Common myeloid progenitor, CD34-positive (primary cell): ENCODE measurements around the gene IQCN.
"Not testable (repeated sequence)": the region's sequence is repeated elsewhere in the genome, so short reads cannot be mapped to it uniquely, and the experiment has no call there.

Experiments used
- CTCF ChIA-PET: fragments of 350-600 bp; sonication (Branson Sonifier 250); formaldehyde crosslinking; loops from one replicate; lab custom pipeline; 2021; ENCODE audit warnings: antibody characterized with exemption; lab: Charles Lee
- POLR2A ChIA-PET: fragments of 350-600 bp; sonication (Branson Sonifier 250); formaldehyde crosslinking; loops from one replicate; lab custom pipeline; 2021; ENCODE audit warnings: antibody characterized with exemption; lab: Charles Lee
- DNase-seq, 3 donors: peaks; one replicate each; pipeline versions ENCODE4 v3.0.0 to v3.0.0-alpha.2; 2013
- H3K27ac ChIP-seq, 2 experiments: 1 replicate in 1 of 2; 2 replicates in 1 of 2; pipeline ENCODE4 v1.7.0; 2013; ENCODE audit warnings: inconsistent platforms in 2 of 2, low read length in 2 of 2, mild to moderate bottlenecking in 2 of 2, low read depth in 1 of 2, moderate library complexity in 1 of 2; ENCODE audit not compliant: severe bottlenecking in 2 of 2, insufficient read depth in 1 of 2, poor library complexity in 1 of 2
- H3K27me3 ChIP-seq, 5 experiments: replicated peaks in 2 of 5; 1 replicate in 3 of 5; 2 replicates in 2 of 5; pipeline versions ENCODE4 v1.6.1 to v1.7.0; 2013; ENCODE audit warnings: low read length in 4 of 5, mild to moderate bottlenecking in 2 of 5, moderate library complexity in 2 of 5, inconsistent platforms in 1 of 5; ENCODE audit not compliant: insufficient read depth in 5 of 5, control insufficient read depth in 4 of 5
- H3K36me3 ChIP-seq, 4 experiments: 1 replicate in 2 of 4; 2 replicates in 2 of 4; pipeline versions ENCODE4 v1.6.1 to v1.7.0; 2013; ENCODE audit warnings: low read length in 3 of 4, control low read depth in 1 of 4, mild to moderate bottlenecking in 1 of 4; ENCODE audit not compliant: control insufficient read depth in 4 of 4, insufficient read depth in 4 of 4
- H3K4me1 ChIP-seq, 4 experiments: 1 replicate in 3 of 4; 2 replicates in 1 of 4; pipeline versions ENCODE4 v1.6.1 to v1.7.1; 2013; ENCODE audit warnings: low read length in 3 of 4, mild to moderate bottlenecking in 3 of 4, control low read depth in 1 of 4, inconsistent platforms in 1 of 4, moderate library complexity in 1 of 4; ENCODE audit not compliant: control insufficient read depth in 4 of 4, insufficient read depth in 4 of 4; ENCODE audit errors: control extremely low read depth in 1 of 4
- H3K4me3 ChIP-seq, 7 experiments: 1 replicate in 4 of 7; 2 replicates in 3 of 7; pipeline versions ENCODE4 v1.5.1 to v1.7.0; 2013; ENCODE audit warnings: mild to moderate bottlenecking in 7 of 7, low read length in 6 of 7, moderate library complexity in 6 of 7, inconsistent platforms in 2 of 7, low read depth in 2 of 7, control low read depth in 1 of 7; ENCODE audit not compliant: insufficient read depth in 4 of 7, control insufficient read depth in 1 of 7; ENCODE audit errors: extremely low read depth in 1 of 7
- H3K9me3 ChIP-seq, 5 experiments: 1 replicate in 4 of 5; 2 replicates in 1 of 5; pipeline versions ENCODE4 v1.6.1 to v1.7.1; 2013; ENCODE audit warnings: low read length in 4 of 5, mild to moderate bottlenecking in 2 of 5, inconsistent platforms in 1 of 5, low read depth in 1 of 5, moderate library complexity in 1 of 5; ENCODE audit not compliant: control insufficient read depth in 4 of 5, insufficient read depth in 2 of 5; ENCODE audit errors: control extremely low read depth in 1 of 5
- WGBS: methylation state at CpG from one replicate; pipeline ENCODE4 v1.1.5; 2013; ENCODE audit not compliant: insufficient coverage; 5-methylcytosine and 5-hydroxymethylcytosine counted together

IQCN gene

GRCh38 chr19:18214779-18215433 lies 59.3 kb downstream of the IQCN start:
- Histone ChIP-seq H3K9me3 (no peaks in the 10 kb centered on the region), H3K4me3 (no peak overlapping the region), H3K27ac (no peak overlapping the region), H3K36me3 (no peaks in the 10 kb centered on the region), H3K4me1 (no peaks in the 10 kb centered on the region), H3K27me3 (peaks cover 0 to 9% (median 5%) of the 10 kb centered on the region in 5 experiments)
- CTCF ChIA-PET = interaction anchor here (0.6 to 1.3 kb wide), 5 partner anchors 10 to 609 kb away, joined by 3 to 5 read pairs (median 3); no protein-coding TSS in a partner anchor
- POLR2A ChIA-PET = no interaction called here
- 61% methylated on average over 3 of the region's 7 CpGs for WGBS
- peak in 1 of 3 donors; percentile 59 for DNase-seq

DNA sequence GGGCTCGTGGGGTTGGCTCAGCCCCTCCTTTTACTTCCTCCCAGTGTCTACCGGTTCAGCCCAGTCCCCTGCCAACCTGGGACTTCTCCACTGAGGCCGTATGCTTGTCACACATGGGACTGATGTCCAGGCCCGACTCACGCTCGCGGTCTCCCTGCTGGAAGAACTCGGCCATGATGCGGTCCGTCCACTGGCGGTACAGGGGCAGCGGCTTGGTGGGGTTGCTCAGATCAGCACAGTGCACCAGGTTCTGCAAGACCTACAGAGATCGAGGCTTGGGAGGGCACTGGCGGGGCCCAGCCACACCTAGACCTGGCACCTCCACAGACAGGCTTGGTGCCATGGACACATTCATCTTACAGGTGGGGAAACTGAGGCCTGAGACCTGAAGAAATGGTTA lies 62.6 kb downstream of the IQCN start:
- no peaks in the 10 kb centered on the region for H3K9me3 ChIP-seq
- peaks cover 0 to 7% (median 2%) of the 10 kb centered on the region in 5 experiments for H3K27me3 ChIP-seq
- no peaks in the 10 kb centered on the region for H3K36me3 ChIP-seq
- no peak overlapping the region for H3K4me3 ChIP-seq
- DNase-seq = no peak
- 83% methylated on average over 13 of the region's 14 CpGs for WGBS
- peaks cover 0 to 1% (median 0%) of the 10 kb centered on the region in 4 experiments for H3K4me1 ChIP-seq
- H3K27ac ChIP-seq = no peak overlapping the region
- POLR2A ChIA-PET = no interaction called here
- CTCF ChIA-PET = interaction anchor here (1.0 to 1.9 kb wide), 3 partner anchors 20 to 42 kb away, joined by 4 to 8 read pairs (median 5); no protein-coding TSS in a partner anchor

GRCh38 chr19:18209912-18210311 lies 64.3 kb downstream of the IQCN start:
- POLR2A ChIA-PET = interaction anchor here (0.7 kb wide), 1 partner anchor 147 kb away, joined by 5 read pairs; no protein-coding TSS in a partner anchor
- peaks cover 0 to 12% (median 10%) of the 10 kb centered on the region in 4 experiments for H3K4me1 ChIP-seq

GRCh38 chr19:18208098-18208951 lies 65.9 kb downstream of the IQCN start:
- POLR2A ChIA-PET = interaction anchor here (0.6 kb wide), 2 partner anchors 102 to 105 kb away, joined by 3 read pairs; no protein-coding TSS in a partner anchor
- Histone ChIP-seq H3K27ac (no peak overlapping the region), H3K9me3 (no peaks in the 10 kb centered on the region), H3K4me3 (no peak overlapping the region), H3K4me1 (peaks cover 0 to 22% (median 20%) of the 10 kb centered on the region in 4 experiments), H3K27me3 (peaks cover 0 to 7% (median 2%) of the 10 kb centered on the region in 5 experiments), H3K36me3 (no peaks in the 10 kb centered on the region)
- CTCF ChIA-PET = interaction anchor here (0.8 to 7.1 kb wide), 9 partner anchors 11 to 71 kb away, joined by 3 to 139 read pairs (median 4); a partner anchor contains a TSS
- 24% methylated on average over 17 of the region's 32 CpGs for WGBS
- DNase-seq = peak in 2 of 3 donors; percentile 52 to 57

More at GRCh38 chr19:18209912-18210311, 64.3 kb downstream of the IQCN start:
- 87% methylated on average over 2 of the region's 5 CpGs for WGBS
- CTCF ChIA-PET = interaction anchor here (0.7 to 7.1 kb wide), 10 partner anchors 10 to 71 kb away, joined by 3 to 139 read pairs (median 4); a partner anchor contains a TSS
- H3K9me3 ChIP-seq, H3K4me3 ChIP-seq, H3K27ac ChIP-seq, H3K36me3 ChIP-seq, H3K27me3 ChIP-seq, DNase-seq: not testable (repeated sequence)
